ENCODE data around the gene ANGPT4. TPM values are rescaled to one million over a fixed set of nuclear protein-coding genes. Genes with fewer than 3 reads are reported as not detected.

ANGPT4 gene
- total and polyA plus RNA-seq, 2 of the 13 experiments (the other 11 are each of a cell fraction or from before 2014, with no cell fraction given), result not detected

GRCh38 chr20:840858-841567 lies 75.1 kb downstream of the ANGPT4 start (continued):
- TF ChIP-seq PRDM10 (CRISPR knock-in tag; IDR thresholded peaks at IDR 0.05; ENCODE audit: low read depth), result peak; percentile 88
- TF ChIP-seq ZC3H4 (CRISPR knock-in tag; IDR thresholded peaks at IDR 0.05; ENCODE audit: borderline replicate concordance), result no peak
- no peak for TF ChIP-seq ZNF354B (CRISPR knock-in tag; IDR thresholded peaks at IDR 0.05)
- no peak for TF ChIP-seq POGK (CRISPR knock-in tag; conservative IDR thresholded peaks at IDR 0.05)
- peak; percentile 79 for TF ChIP-seq E2F2 (CRISPR knock-in tag; IDR thresholded peaks at IDR 0.05; ENCODE audit: borderline replicate concordance)
- TF ChIP-seq ZNF773 (CRISPR knock-in tag; IDR thresholded peaks at IDR 0.05; ENCODE audit: borderline replicate concordance), result peak; percentile 51; the same call in 1 of the 2 replicates
- no peak for TF ChIP-seq ZSCAN30 (CRISPR knock-in tag; IDR thresholded peaks at IDR 0.05)
- peak; percentile 96 for TF ChIP-seq CEBPG (CRISPR knock-in tag; IDR thresholded peaks at IDR 0.05)
- no peak for TF ChIP-seq ZNF556 (CRISPR knock-in tag; IDR thresholded peaks at IDR 0.05; ENCODE audit: borderline replicate concordance)
- TF ChIP-seq TERF1 (CRISPR knock-in tag; IDR thresholded peaks at IDR 0.05), result no peak
- no peak for TF ChIP-seq TBX2 (CRISPR knock-in tag; IDR thresholded peaks at IDR 0.05; ENCODE audit: borderline replicate concordance)
- TF ChIP-seq ADNP (CRISPR knock-in tag; IDR thresholded peaks at IDR 0.05), result peak; percentile 93
- no peak for TF ChIP-seq CENPT (CRISPR knock-in tag; IDR thresholded peaks at IDR 0.05; ENCODE audit: low read depth)
- TF ChIP-seq NR2C2 (CRISPR knock-in tag; IDR thresholded peaks at IDR 0.05; ENCODE audit: borderline replicate concordance), result no peak; the same call in 1 of the 2 replicates
- TF ChIP-seq PITX1 (CRISPR knock-in tag; IDR thresholded peaks at IDR 0.05), result no peak
- TF ChIP-seq ZBTB20 (CRISPR knock-in tag; IDR thresholded peaks at IDR 0.05; ENCODE audit: borderline replicate concordance, low read depth), result no peak
